Heart right ventricle (tissue), 16 donors: ENCODE results near the gene TENT4B. TPM values are rescaled to one million over a fixed set of nuclear protein-coding genes. Genes with fewer than 3 reads are reported as not detected.
A peak's percentile ranks its signal among the peaks of the same experiment; 100 is the strongest.

Experiments
- ATAC-seq, 8 donors: fragments of 200-7000 bp; cut with Tn5 transposase; one replicate each; pipeline ENCODE4 v1.9.1; 2020; ENCODE audit warnings: mild to moderate bottlenecking in 8 of 8, moderate library complexity in 8 of 8, moderate number of reproducible peaks in 1 of 8
- DNase-seq, 2 donors: peaks; one replicate each; pipeline ENCODE4 v3.0.0-alpha.2; 2020
- H3K27ac ChIP-seq, 10 donors: fragments of 200-600 bp; sonication (generic) in 2 of 10; one replicate each; pipeline versions ENCODE4 v1.5.0 to v1.8.0; 2020 to 2022; ENCODE audit warnings: mild to moderate bottlenecking in 3 of 10
- H3K27me3 ChIP-seq, 7 donors: fragments of 200-600 bp; one replicate each; pipeline ENCODE4 v1.8.0; 2021 to 2022; ENCODE audit warnings: mild to moderate bottlenecking in 2 of 7
- H3K36me3 ChIP-seq, 9 donors: fragments of 200-600 bp; sonication (generic) in 1 of 9; one replicate each; pipeline versions ENCODE4 v1.5.0 to v1.8.0; 2020 to 2022; ENCODE audit warnings: mild to moderate bottlenecking in 2 of 9
- H3K4me1 ChIP-seq, 9 donors: fragments of 200-600 bp; sonication (generic) in 1 of 9; one replicate each; pipeline versions ENCODE4 v1.5.0 to v1.8.0; 2020 to 2022; ENCODE audit warnings: mild to moderate bottlenecking in 4 of 9
- H3K4me3 ChIP-seq, 10 donors: fragments of 200-600 bp; sonication (generic) in 2 of 10; one replicate each; pipeline versions ENCODE4 v1.5.0 to v1.8.0; 2020 to 2022; ENCODE audit warnings: mild to moderate bottlenecking in 7 of 10, moderate library complexity in 2 of 10
- H3K9me3 ChIP-seq, 11 donors: fragments of 200-600 bp in 10 of 11; sonication (generic) in 2 of 11; one replicate each; pipeline versions ENCODE4 v1.5.0 to v1.8.0; 2013 to 2022; ENCODE audit warnings: mild to moderate bottlenecking in 2 of 11, control low read depth in 1 of 11, moderate library complexity in 1 of 11
- WGBS, 2 donors: extraction: QIAGEN DNeasy Blood & Tissue Kit; methylation state at CpG; one replicate each; pipeline ENCODE4 v1.1.7; 2013; ENCODE audit warnings: inconsistent platforms in 1 of 2; 5-methylcytosine and 5-hydroxymethylcytosine counted together
- intact Hi-C, 10 donors: fragments of 100-400 bp; cut with DNase I; formaldehyde crosslinking; loops; one replicate each; pipeline versions ENCODE4 v1.11.1 to v1.14.2; 2022
- polyA plus RNA-seq, 2 donors: library from polyadenylated mRNA; stranded (reverse); fragments of 200-250 nt; gene quantifications; one replicate each; pipeline ENCODE4 v1.2.3, GENCODE V29; 2013
- total RNA-seq, 10 donors: library from RNA; stranded (reverse); fragmentation: NEBNext Ultra II Directional in 3 of 10; extraction: Animal tissue kit (Norgen Biotek cat#: 25700) in 3 of 10; gene quantifications; one replicate each; pipeline versions ENCODE4 v1.2.1 to v1.2.4, GENCODE V29; 2021 to 2023
- TF ChIP-seq, protein P1 (sequence below), 9 donors: fragments of 200-600 bp; sonication (generic) in 2 of 9; IDR thresholded peaks; one replicate each; pipeline versions ENCODE4 v1.5.0 to v1.8.0; 2021 to 2022; ENCODE audit warnings: antibody characterized with exemption in 9 of 9, mild to moderate bottlenecking in 5 of 9, moderate library complexity in 1 of 9
- donor health status: Arrhythmogenic right ventricular cardiomyopathy.
- donor health status: ischemic (EF 13 %, LVEDD 7.1; RV severe dilation, severe dysfunction).
- donor health status: healthy with polysubstance abuse.
- donor health status: DM: no; HTN: yes; CAD: no.
- donor health status: DM: no; HTN: no; CAD: no.
- donor health status: ischemic (EF 25% LVEDD 6.9; RV normal size, moderate dysfunction).
- donor health status: ischemic (EF 25% LVEDD 5.7; RV mildly dilated, moderate dysfunction).
- donor health status: healthy.
- donor health status: DM: yes; HTN: yes; CAD: no.
- donor health status: Ischemic cardiomyopathy.
- donor health status: ischemic (EF 35%, LVEDD 5.7; RV mildly dilated, moderate dysfunction).
- donor health status: nonischemic (EF 11% LVEDD 7.7; RV severe dilation, severe dysfunction).
- donor health status: DM: yes; HTN: yes; CAD: no.
- donor health status: PGD.
- donor health status: ischemic (EF 29% LVEDD 5.4; RV normal size, mild dysfunction).
- donor health status: nonischemic (EF 23%, LVEDD 6.1; RV moderate dilation, normal function).

TENT4B gene
- total and polyA plus RNA-seq, 12 donors: 2.7 to 8.6 (median 6.4) TPM

DNA sequence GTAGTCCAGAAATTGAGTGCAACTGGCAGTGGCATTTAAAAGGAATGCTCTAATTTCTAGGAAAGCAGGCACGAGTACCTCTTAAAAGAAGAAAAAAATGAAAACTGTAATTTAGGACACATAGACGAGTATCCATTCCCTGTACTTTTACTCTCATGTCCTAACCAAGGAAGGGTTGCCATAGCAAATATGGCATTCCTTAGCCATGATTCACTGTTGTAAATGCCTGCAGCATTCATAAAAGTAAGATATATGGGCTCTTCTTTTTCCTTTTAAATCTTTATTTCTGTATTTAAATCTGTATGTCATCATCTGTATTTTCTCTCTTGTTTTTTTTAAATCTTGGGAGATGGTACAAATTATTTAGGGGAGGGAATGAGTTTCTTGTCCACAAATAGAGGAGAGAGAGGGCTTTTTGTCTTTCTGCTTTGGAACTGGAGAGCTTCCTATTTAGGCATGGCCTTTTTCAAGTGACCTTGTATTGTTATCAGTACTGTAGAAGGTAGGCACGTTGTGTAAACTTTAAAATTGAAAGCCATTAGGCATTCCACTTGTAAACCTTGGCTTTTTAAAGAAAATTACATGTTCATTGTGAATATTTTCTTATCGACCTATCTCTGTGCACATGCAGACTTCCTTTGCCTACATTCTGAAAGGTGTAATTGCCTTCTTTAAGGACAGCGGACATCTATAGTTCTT, 50.0 kb downstream of the TENT4B start:
- intact Hi-C loops: loop anchor here in 2 of 10 donors (2.0 to 10.0 kb wide), 2 partner anchors 48 to 50 kb away; partner anchors contain the start of gene TENT4B (in 2 of the 2)
- ATAC-seq (peak in 6 of 8 donors; percentile 43 to 71 (median 56)), DNase-seq (no peak)
- Histone ChIP-seq H3K4me3 (no peak overlapping the region), H3K27me3 (no peaks in the 10 kb centered on the region), H3K27ac (peak overlapping the region in 8 of 10 donors; percentile 34 to 67 (median 37)), H3K36me3 (no peaks in the 10 kb centered on the region), H3K4me1 (peaks cover 11 to 71% (median 51%) of the 10 kb centered on the region in 9 donors), H3K9me3 (no peaks in the 10 kb centered on the region)
- WGBS, 2 donors: 40 to 51% methylated on average over 5 of the region's 5 CpGs
- TF ChIP-seq, protein P1, sequence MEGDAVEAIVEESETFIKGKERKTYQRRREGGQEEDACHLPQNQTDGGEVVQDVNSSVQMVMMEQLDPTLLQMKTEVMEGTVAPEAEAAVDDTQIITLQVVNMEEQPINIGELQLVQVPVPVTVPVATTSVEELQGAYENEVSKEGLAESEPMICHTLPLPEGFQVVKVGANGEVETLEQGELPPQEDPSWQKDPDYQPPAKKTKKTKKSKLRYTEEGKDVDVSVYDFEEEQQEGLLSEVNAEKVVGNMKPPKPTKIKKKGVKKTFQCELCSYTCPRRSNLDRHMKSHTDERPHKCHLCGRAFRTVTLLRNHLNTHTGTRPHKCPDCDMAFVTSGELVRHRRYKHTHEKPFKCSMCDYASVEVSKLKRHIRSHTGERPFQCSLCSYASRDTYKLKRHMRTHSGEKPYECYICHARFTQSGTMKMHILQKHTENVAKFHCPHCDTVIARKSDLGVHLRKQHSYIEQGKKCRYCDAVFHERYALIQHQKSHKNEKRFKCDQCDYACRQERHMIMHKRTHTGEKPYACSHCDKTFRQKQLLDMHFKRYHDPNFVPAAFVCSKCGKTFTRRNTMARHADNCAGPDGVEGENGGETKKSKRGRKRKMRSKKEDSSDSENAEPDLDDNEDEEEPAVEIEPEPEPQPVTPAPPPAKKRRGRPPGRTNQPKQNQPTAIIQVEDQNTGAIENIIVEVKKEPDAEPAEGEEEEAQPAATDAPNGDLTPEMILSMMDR (IDR thresholded peaks at IDR 0.05): no peak

DNA sequence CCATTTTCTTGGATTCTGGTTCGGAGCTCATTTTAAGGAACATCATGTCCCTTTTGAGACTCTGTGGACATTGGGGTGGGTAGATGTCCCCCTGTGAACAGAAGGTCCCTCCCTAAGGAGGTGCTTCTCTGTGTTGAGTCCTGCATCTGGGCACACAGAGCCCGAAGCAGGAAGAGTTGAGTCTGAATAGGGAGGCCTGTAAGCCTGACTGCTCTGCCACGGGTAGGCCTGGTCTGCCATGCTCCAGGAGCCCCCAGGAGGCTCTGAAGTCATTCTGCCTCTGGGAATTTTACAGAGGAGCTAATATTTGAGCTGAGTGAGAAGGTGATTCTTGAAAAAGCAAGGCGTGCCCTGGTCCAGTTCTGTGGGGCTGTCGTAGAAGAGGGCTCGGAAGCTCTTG, 50.6 kb downstream of the TENT4B start:
- intact Hi-C loops: loop anchor here in 2 of 10 donors (2.0 to 10.0 kb wide), 2 partner anchors 49 to 51 kb away; partner anchors contain the start of gene TENT4B (in 2 of the 2)
- 81 to 82% methylated on average over 6 of the region's 6 CpGs for whole genome bisulfite sequencing, 2 donors
- DNase-seq: no peak

DNA sequence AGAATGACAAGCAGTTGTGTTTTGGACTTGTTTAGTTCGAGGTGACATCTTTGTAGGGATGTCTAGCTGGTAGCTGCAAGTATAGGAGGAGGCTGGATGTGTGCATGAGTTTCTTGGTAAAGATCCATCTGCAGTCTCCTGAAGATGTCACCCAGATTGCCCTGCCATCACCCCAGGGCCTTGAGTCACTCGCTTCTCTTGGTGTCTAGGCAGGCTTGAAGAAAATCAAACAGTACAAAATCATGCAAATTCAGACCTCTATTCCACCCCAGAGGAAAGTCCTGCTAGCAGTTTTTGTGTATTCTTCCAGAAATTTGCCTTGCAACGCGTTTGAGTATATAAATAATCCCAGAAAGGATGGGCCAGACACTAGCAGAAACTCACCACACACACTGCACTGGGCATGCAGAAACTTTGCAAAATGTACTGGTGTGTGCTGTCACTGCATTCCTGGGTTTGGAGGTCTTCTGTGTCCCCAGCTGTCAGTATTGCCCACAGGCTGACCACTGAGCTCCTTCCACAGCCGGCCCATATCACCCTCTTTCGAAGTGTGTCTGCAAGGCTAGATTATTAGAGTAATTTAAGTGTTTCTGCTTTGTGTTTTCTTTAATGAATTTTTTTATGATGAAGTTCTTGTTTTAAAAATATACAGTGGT, 51.5 kb downstream of the TENT4B start:
- Histone ChIP-seq H3K27ac (no peak overlapping the region), H3K36me3 (no peaks in the 10 kb centered on the region), H3K27me3 (no peaks in the 10 kb centered on the region), H3K4me3 (no peak overlapping the region), H3K4me1 (peaks cover 8 to 72% (median 51%) of the 10 kb centered on the region in 9 donors), H3K9me3 (no peaks in the 10 kb centered on the region)
- intact Hi-C loops: loop anchor here in 5 of 10 donors (5.0 to 10.0 kb wide), 4 partner anchors 50 to 177 kb away; partner anchors contain the start of genes HEATR3 (in 2 of the 5), TENT4B (in 2 of the 5) and CNEP1R1 (in 1 of the 5)
- ATAC-seq (no peak), DNase-seq (no peak)
- 69 to 79% methylated on average over 6 of the region's 6 CpGs for WGBS, 2 donors
- TF ChIP-seq, protein P1 (IDR thresholded peaks at IDR 0.05): no peak

More for the DNA sequence above, 50.6 kb downstream of the TENT4B start:
- Histone ChIP-seq H3K27me3 (no peaks in the 10 kb centered on the region), H3K4me1 (peaks cover 11 to 71% (median 53%) of the 10 kb centered on the region in 9 donors), H3K4me3 (no peak overlapping the region), H3K9me3 (no peaks in the 10 kb centered on the region), H3K36me3 (no peaks in the 10 kb centered on the region), H3K27ac (peak overlapping the region in 8 of 10 donors; percentile 11 to 67 (median 37))
- peak in 2 of 8 donors; percentile 25 to 26 for ATAC-seq
- TF ChIP-seq, protein P1 (IDR thresholded peaks at IDR 0.05): no peak

DNA sequence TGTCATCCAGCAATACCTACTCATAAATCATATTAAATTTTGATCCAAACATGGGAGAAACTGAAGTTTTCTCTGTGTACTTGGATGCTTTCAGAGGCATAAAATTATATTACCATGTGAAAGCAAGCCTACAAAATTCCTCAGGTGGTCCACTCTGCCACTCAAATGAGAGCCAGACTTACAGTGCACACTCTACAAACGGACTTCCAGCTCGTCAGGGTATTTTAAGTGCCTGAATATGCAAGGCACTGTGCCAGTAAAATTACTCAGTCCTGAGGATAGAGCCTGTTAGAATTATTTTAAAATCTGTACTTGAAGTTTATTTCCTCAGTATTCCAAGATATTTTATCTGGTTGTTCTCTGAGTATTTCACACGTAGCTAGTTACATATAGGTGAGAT, 54.5 kb downstream of the TENT4B start:
- no peaks in the 10 kb centered on the region for H3K27me3 ChIP-seq
- TF ChIP-seq, protein P1 (IDR thresholded peaks at IDR 0.05): no peak
- peak overlapping the region in 5 of 10 donors; percentile 0 to 69 (median 36) for H3K27ac ChIP-seq
- no peaks in the 10 kb centered on the region for H3K9me3 ChIP-seq
- H3K36me3 ChIP-seq: peaks cover 0 to 16% (median 10%) of the 10 kb centered on the region in 9 donors
- 18 to 20% methylated on average over 3 of the region's 3 CpGs for WGBS, 2 donors
- peak in 7 of 8 donors; percentile 42 to 67 (median 59) for ATAC-seq
- H3K4me3 ChIP-seq: no peak overlapping the region
- peak in 1 of 2 donors; percentile 33 for DNase-seq
- intact Hi-C loops: loop anchor here in 6 of 10 donors (2.0 to 10.0 kb wide), 5 partner anchors 53 to 180 kb away; partner anchors contain the start of genes HEATR3 (in 2 of the 6), TENT4B (in 2 of the 6) and CNEP1R1 (in 1 of the 6)
- H3K4me1 ChIP-seq: peaks cover 13 to 76% (median 59%) of the 10 kb centered on the region in 9 donors
